ENCODE measurements around the gene SDHAF1. TPM values are rescaled to one million over a fixed set of nuclear protein-coding genes. Genes with fewer than 3 reads are reported as not detected.
"Not testable (repeated sequence)": the region's sequence is repeated elsewhere in the genome, so short reads cannot be mapped to it uniquely, and the experiment has no call there.

Gene SDHAF1, protein sequence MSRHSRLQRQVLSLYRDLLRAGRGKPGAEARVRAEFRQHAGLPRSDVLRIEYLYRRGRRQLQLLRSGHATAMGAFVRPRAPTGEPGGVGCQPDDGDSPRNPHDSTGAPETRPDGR
- 10 to 100 TPM; 17.6 to 40.1 (median 29.6) TPM for total RNA-seq

DNA sequence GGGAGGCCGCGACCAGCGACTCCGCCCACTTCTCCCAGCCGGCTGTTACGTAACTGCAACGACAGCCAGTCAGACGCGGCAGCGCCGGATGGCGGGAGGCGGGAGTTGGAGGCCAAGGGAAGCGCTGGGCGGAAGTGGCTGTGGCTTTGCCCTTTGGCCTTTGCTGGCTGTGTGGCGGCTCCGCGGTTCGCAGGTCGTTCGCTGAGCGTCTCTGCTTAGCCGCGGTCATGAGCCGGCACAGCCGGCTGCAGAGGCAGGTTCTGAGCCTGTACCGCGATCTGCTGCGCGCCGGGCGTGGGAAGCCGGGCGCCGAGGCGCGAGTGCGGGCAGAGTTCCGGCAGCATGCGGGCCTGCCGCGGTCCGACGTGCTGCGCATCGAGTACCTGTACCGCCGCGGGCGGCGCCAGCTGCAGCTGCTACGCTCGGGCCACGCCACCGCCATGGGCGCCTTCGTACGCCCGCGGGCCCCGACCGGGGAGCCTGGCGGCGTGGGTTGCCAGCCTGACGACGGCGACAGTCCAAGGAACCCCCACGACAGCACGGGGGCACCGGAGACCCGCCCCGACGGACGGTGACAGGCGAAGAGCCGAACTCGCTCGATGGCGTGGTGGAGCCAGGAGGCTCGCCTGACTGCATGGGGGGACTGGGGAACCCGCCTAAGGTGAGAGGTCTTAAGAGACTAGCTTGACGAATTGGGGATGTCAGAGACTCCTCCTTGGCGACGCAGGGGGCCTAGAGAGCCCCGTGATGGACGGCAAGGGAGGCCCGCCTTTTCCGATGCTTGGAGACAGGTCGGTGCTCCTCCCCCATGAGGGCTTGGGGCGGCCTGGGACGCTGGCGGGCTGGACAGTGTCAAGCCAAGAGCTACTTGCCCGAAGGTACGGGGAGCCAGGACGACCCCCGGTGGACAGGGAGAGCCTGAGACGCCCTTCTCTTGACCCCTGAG, at the start of gene SDHAF1:
TSS of gene SDHAF1 (plus strand) at position 141 of the 946 bp plus-strand sequence. CDS start at position 228, 87 bp downstream.
- TF ChIP-seq POLR2A (IDR thresholded peaks at IDR 0.05), result peak in 2 of 4 donors; percentile 59 to 76
- TF ChIP-seq, protein P1, sequence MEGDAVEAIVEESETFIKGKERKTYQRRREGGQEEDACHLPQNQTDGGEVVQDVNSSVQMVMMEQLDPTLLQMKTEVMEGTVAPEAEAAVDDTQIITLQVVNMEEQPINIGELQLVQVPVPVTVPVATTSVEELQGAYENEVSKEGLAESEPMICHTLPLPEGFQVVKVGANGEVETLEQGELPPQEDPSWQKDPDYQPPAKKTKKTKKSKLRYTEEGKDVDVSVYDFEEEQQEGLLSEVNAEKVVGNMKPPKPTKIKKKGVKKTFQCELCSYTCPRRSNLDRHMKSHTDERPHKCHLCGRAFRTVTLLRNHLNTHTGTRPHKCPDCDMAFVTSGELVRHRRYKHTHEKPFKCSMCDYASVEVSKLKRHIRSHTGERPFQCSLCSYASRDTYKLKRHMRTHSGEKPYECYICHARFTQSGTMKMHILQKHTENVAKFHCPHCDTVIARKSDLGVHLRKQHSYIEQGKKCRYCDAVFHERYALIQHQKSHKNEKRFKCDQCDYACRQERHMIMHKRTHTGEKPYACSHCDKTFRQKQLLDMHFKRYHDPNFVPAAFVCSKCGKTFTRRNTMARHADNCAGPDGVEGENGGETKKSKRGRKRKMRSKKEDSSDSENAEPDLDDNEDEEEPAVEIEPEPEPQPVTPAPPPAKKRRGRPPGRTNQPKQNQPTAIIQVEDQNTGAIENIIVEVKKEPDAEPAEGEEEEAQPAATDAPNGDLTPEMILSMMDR (IDR thresholded peaks at IDR 0.05), result no peak
- Histone ChIP-seq H3K36me3 (peaks cover 0 to 27% (median 0%) of the 10 kb centered on the region in 3 donors), H3K27ac (peak within 1 kb of the TSS; percentile 83 to 92 (median 86)), H3K27me3 (no peaks in the 10 kb centered on the region), H3K4me1 (peaks cover 12 to 58% (median 34%) of the 10 kb centered on the region in 3 donors), H3K4me3 (peak within 1 kb of the TSS; percentile 71 to 94 (median 86)), H3K9me3 (no peaks in the 10 kb centered on the region)
- intact Hi-C loops (cut with DNase I), result no loop called here
- DNase-seq, result peak; percentile 79
- 2% methylated on average over 12 of the region's 97 CpGs; no CpG with 5 or more reads in 1 of the 2 donors for WGBS, 2 donors

DNA sequence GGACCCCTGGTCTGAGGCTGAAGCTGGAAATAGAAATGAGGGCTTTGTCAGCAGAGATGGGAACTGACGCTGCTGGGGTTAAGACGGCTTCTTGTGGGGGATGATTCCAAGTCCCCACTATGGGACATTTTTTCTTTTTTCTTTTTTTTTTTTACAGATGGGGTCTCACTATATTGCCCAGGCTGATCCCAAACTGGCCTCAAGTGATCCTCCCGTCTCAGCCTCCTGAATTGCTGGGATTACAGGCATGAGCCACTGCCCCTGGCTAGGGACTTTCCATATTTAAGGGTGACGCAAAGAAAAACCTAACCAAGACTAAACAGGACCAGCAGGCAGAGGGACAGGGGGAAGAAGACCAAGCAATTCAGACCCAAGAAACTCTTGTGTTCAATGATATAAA, 48.8 kb upstream of the SDHAF1 start:
- peaks cover 0 to 42% (median 0%) of the 10 kb centered on the region in 3 donors for H3K36me3 ChIP-seq
- no peak overlapping the region for H3K27ac ChIP-seq
- no peaks in the 10 kb centered on the region for H3K9me3 ChIP-seq
- intact Hi-C loops (cut with DNase I), result no loop called here
- no peak for DNase-seq
- H3K27me3 ChIP-seq, result no peaks in the 10 kb centered on the region
- WGBS, 2 donors, result 73 to 94% methylated on average over 3 to 4 of the region's 4 CpGs
- no peak overlapping the region for H3K4me3 ChIP-seq
- no peaks in the 10 kb centered on the region for H3K4me1 ChIP-seq
- TF ChIP-seq, protein P1 (IDR thresholded peaks at IDR 0.05), result no peak
- TF ChIP-seq POLR2A (IDR thresholded peaks at IDR 0.05), result no peak

DNA sequence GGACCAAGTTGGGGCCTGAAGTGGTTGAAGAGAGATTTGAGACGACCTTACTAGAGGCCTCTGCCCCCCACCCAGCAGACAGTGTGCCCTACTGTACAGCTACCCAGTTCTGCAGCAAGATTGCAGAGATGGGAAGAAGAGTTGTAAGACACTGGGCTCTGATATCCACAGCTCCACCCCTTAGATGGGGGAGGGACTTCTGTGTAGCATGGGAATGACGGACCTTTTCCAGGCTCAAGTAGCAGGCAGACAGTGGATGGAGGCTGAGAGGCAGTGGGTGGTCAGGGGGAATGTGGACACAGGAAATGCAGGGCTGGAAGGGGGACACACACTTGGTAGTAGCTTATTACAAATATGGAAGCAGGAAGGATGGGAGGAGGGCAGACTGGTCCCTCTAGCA, 45.9 kb upstream of the SDHAF1 start:
- intact Hi-C loops (cut with DNase I), result no loop called here

DNA sequence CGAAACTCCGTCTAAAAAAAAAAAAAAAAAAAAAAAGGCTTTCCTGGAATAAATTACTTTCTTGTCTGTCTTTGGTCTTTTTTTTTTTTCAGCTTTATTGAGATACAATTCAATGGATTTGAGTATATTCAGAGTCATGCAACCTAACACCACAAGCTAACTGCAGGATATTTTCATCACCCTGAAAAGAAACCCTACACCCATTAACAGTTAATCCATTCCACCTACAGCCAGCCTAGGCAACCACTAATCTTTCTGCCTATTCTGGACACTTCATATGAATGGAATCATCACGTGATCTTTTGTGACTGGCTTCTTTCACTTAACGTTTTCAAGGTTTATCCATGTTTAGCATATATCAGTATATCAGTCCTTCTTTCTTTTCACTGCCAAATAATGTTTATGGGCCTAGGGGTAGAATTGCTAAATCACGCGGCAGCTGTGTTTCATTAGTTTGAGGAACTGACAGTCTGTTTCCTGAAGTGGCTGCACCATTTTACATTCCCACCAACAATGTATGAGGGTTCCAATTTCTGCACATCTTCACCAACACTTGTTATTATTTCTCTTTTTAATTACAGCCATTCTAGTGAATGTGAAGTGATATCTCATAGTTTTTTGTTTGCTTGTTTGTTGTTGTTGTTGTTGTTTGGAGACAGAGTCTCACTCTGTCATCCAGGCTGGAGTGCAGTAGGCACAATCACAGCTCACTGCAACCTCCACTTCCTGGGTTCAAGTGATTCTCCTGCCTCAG, 38.9 kb upstream of the SDHAF1 start:
- Histone ChIP-seq H3K36me3 (no peaks in the 10 kb centered on the region), H3K9me3 (no peaks in the 10 kb centered on the region), H3K27ac (no peak overlapping the region), H3K27me3 (peaks cover 0 to 48% (median 7%) of the 10 kb centered on the region in 4 donors), H3K4me1 (peaks cover 9 to 18% (median 11%) of the 10 kb centered on the region in 3 donors), H3K4me3 (no peak overlapping the region)
- no peak for TF ChIP-seq POLR2A (IDR thresholded peaks at IDR 0.05)
- TF ChIP-seq, protein P1 (IDR thresholded peaks at IDR 0.05), result no peak
- intact Hi-C loops (cut with DNase I), result no loop called here
- no peak for DNase-seq
- 57 to 73% methylated on average over 6 of the region's 6 CpGs for WGBS, 2 donors

More for the DNA sequence above, 45.9 kb upstream of the SDHAF1 start:
- DNase-seq, result no peak
- no peak overlapping the region for H3K27ac ChIP-seq
- WGBS, 2 donors, result 25 to 31% methylated on average over 1 to 2 of the region's 2 CpGs
- peaks cover 0 to 4% (median 0%) of the 10 kb centered on the region in 3 donors for H3K4me1 ChIP-seq
- TF ChIP-seq POLR2A (IDR thresholded peaks at IDR 0.05), result no peak
- TF ChIP-seq, protein P1 (IDR thresholded peaks at IDR 0.05), result no peak
- no peak overlapping the region for H3K4me3 ChIP-seq
- no peaks in the 10 kb centered on the region for H3K9me3 ChIP-seq
- peaks cover 0 to 14% (median 0%) of the 10 kb centered on the region in 3 donors for H3K36me3 ChIP-seq
- H3K27me3 ChIP-seq, result peaks cover 0 to 7% (median 0%) of the 10 kb centered on the region in 4 donors

DNA sequence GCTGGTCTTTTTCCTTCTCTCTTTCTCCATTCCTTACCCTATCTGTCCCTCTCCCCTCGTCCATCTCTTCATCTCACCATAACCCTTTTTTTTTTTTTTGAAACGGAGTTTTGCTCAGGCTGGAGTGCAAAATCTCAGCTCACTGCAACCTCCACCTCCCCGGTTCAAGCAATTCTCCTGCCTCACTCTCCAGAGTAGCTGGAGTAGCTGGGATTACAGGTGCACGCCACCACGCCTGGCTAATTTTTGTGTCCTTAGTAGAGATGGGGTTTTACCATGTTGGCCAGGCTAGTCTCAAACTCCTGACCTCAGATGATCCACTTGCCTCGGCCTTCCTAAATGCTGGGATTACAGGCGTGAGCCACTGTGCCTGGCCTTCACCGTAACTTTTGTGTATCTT, 37.6 kb upstream of the SDHAF1 start:
- 80 to 84% methylated on average over 8 of the region's 8 CpGs for WGBS, 2 donors

More for the DNA sequence above, 37.6 kb upstream of the SDHAF1 start:
- peaks cover 9 to 18% (median 11%) of the 10 kb centered on the region in 3 donors for H3K4me1 ChIP-seq
- H3K9me3 ChIP-seq; intact Hi-C loops (cut with DNase I); DNase-seq; H3K4me3 ChIP-seq; H3K36me3 ChIP-seq; H3K27ac ChIP-seq: not testable (repeated sequence)
- H3K27me3 ChIP-seq, result peaks cover 0 to 62% (median 7%) of the 10 kb centered on the region in 4 donors
